Thoracic aorta (tissue), 2 donors: ENCODE data around the gene RNF113B. TPM values are rescaled to one million over a fixed set of nuclear protein-coding genes. Genes with fewer than 3 reads are reported as not detected.

ENCODE experiments used
- ATAC-seq: fragments of 150-250 bp; one replicate; pipeline ENCODE4 v1.8.0; 2017; ENCODE audit warnings: low read depth; ENCODE audit not compliant: insufficient number of reproducible peaks, low FRiP score
- DNase-seq: peaks from one replicate; pipeline ENCODE4 v3.0.0-alpha.2; 2020; ENCODE audit warnings: low spot score
- H3K27ac ChIP-seq, 2 donors: fragments of 200-600 bp; sonication (generic); 1 replicate in 1 of 2; 2 replicates in 1 of 2; pipeline ENCODE4 v1.5.1; 2016; ENCODE audit warnings: mild to moderate bottlenecking in 2 of 2, moderate library complexity in 2 of 2
- H3K27me3 ChIP-seq: fragments of 200-600 bp; sonication (generic); replicated peaks from 2 replicates; pipeline ENCODE4 v1.6.0; 2016; ENCODE audit warnings: mild to moderate bottlenecking; ENCODE audit not compliant: insufficient read depth
- H3K36me3 ChIP-seq: fragments of 200-600 bp; sonication (generic); one replicate; pipeline ENCODE4 v1.5.1; 2016
- H3K4me1 ChIP-seq, 2 donors: fragments of 200-600 bp; sonication (generic); 1 replicate in 1 of 2; 2 replicates in 1 of 2; pipeline versions ENCODE4 v1.5.1 to v1.6.0; 2016; ENCODE audit warnings: low read depth in 2 of 2, mild to moderate bottlenecking in 1 of 2; ENCODE audit not compliant: control insufficient read depth in 1 of 2
- H3K4me3 ChIP-seq: fragments of 200-600 bp; sonication (generic); 2 replicates; pipeline ENCODE4 v1.5.1; 2016; ENCODE audit warnings: mild to moderate bottlenecking
- H3K9me3 ChIP-seq: fragments of 200-600 bp; sonication (generic); 2 replicates; pipeline ENCODE4 v1.5.1; 2016
- total RNA-seq, 2 donors: library from RNA; depleted of rRNA; stranded (reverse); fragments of >200 nt; gene quantifications; one replicate each; pipeline versions ENCODE4 v1.1.0 to v1.2.3, GENCODE V29; 2016
- TF ChIP-seq, protein P1 (sequence below): fragments of 200-600 bp; sonication (generic); IDR thresholded peaks from one replicate; pipeline ENCODE4 v1.5.1; 2019; ENCODE audit warnings: antibody characterized with exemption

The RNF113B gene
- total RNA-seq: not detected

DNA sequence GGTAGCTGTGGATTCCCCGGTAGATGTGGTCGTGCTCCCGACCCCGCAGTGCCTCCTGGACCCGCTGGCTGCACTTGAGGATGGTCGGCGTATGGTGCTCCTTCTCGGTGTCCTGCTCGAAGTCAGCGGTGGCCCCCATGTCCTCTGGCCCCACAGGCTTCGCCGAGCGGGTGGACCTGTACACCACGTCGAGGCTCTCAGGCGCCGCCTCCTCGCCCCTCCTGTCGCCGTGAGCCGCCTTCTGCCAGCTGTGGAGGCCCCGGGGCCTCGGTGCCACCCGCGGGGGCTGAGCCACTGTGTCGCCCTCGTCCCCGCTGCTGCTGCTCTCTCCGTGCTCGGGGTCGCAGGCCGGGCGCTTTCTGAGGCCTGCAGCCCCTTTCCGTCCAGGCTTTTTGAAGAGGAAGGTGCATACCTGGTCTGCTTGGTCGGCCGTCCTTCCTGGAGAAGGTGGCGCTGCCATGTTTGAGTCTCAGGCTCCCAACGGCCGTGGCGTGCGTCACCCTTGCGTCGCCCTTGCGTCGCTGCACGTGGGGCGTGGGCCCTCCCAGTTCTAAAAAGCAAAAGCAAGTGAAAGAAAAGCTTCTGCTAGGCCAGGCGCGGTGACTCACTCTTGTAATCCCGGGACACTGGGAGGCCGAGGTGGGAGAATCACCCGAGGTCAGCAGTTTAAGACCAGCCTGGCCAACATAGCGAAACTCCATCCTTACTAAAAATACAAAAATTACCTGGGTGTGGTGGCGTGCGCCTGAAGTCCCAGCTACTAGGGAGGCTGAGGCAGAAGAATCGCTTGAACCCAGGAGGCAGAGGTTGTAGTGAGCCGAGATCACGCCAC lies at the start of gene RNF113B:
RNF113B (minus strand) TSS at position 493 of the 832 bp plus-strand sequence; CDS start at position 460, 33 bp downstream.
- no peak within 1 kb of the TSS for H3K4me3 ChIP-seq

DNA sequence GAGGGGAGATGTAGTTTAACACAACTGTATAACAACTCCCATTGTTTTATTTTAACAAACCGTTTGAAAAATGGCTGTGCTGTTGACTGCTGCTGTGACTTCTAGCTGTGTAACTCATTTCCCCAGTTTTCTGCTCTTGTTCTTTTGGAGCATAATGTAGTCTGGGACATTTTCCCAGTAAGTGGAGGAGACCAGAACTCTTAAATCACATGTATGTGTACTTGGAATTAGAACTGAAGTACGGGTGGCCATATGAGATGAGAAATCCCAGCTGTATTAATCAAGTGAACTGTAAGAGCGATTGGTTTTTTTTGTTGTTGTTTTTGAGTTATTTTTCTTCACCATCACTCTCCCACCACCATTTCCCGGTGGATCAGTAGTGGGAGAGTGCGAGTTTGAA lies 49.4 kb upstream of the RNF113B start:
- TF ChIP-seq, protein P1, sequence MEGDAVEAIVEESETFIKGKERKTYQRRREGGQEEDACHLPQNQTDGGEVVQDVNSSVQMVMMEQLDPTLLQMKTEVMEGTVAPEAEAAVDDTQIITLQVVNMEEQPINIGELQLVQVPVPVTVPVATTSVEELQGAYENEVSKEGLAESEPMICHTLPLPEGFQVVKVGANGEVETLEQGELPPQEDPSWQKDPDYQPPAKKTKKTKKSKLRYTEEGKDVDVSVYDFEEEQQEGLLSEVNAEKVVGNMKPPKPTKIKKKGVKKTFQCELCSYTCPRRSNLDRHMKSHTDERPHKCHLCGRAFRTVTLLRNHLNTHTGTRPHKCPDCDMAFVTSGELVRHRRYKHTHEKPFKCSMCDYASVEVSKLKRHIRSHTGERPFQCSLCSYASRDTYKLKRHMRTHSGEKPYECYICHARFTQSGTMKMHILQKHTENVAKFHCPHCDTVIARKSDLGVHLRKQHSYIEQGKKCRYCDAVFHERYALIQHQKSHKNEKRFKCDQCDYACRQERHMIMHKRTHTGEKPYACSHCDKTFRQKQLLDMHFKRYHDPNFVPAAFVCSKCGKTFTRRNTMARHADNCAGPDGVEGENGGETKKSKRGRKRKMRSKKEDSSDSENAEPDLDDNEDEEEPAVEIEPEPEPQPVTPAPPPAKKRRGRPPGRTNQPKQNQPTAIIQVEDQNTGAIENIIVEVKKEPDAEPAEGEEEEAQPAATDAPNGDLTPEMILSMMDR: no peak
- no peaks in the 10 kb centered on the region for H3K36me3 ChIP-seq
- no peak for DNase-seq
- no peak overlapping the region for H3K27ac ChIP-seq
- no peak for ATAC-seq
- no peaks in the 10 kb centered on the region for H3K27me3 ChIP-seq
- peaks cover 4 to 9% of the 10 kb centered on the region in 2 donors for H3K4me1 ChIP-seq
- H3K9me3 ChIP-seq: no peaks in the 10 kb centered on the region
- no peak overlapping the region for H3K4me3 ChIP-seq

More for the DNA sequence above, at the start of gene RNF113B:
- TF ChIP-seq, protein P1: no peak
- ATAC-seq (no peak), DNase-seq (no peak)
- Histone ChIP-seq H3K9me3 (no peaks in the 10 kb centered on the region), H3K27me3 (no peaks in the 10 kb centered on the region), H3K4me1 (peaks cover 9 to 35% of the 10 kb centered on the region in 2 donors), H3K27ac (no peak within 1 kb of the TSS), H3K36me3 (no peaks in the 10 kb centered on the region)

DNA sequence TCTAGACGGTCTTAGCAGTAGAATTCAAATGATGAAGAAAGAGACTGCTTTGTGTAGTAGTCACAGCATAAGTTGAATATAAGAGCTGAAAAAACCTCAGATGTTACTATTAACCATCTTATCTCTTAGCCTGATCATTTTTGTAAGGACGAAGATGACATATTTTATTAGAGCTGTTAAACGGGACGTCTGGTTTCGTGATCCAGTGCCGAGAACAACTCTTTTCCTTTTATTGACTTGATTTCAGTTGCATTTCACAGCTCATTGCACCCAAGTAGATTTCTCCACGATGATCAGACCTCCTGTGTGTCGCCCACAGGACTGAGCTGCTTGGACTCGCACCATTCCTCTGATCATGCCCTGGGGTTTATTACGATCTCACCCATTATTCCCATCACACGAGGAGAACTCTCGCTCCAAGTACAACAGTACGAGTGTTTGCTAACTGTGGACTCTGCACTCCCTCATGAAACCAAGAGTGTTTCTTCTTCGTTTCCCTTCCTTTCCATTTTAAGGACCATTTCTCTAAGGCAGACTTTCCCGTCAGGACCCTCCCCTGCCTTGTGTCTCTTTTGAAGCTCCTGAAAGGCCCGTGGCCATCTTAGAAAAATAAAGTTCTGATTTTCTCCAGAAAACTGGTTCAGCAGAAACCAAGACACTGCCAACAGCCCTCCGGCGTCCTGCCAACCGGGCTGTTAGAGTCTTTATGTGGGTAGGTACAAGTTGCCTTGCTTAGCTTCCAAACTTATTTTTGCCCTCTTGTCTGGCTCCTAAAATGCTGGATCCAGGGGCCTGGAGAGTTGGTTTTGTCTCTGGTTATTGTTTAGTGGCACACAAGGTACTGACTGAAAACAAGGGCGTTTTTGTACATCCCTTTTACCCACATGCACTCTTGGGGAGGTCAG lies 48.2 kb upstream of the RNF113B start:
- no peak overlapping the region for H3K27ac ChIP-seq
- DNase-seq (no peak), ATAC-seq (no peak)
- H3K27me3 ChIP-seq: no peaks in the 10 kb centered on the region
- peaks cover 12 to 21% of the 10 kb centered on the region in 2 donors for H3K4me1 ChIP-seq
- no peaks in the 10 kb centered on the region for H3K9me3 ChIP-seq
- no peak overlapping the region for H3K4me3 ChIP-seq
- TF ChIP-seq, protein P1: no peak
- H3K36me3 ChIP-seq: no peaks in the 10 kb centered on the region

DNA sequence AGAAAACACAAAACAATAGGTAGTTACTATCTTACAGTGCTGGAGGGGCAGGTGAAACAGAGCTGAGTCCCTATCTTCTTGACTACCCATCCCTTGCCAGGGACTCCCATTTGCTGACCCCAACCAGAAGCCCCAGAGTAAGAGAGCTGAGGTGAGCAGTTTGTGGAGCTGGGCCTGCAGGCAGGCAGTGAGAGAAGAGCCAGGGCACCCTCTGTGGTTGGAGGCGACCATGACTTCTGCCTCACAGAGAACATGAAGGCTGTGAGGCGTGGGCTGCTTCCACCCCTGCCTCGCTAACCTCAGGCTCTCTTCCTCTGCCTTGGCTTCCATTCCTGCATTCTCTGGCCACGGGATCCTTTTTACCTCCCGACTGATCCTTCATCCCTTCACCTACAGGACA lies 47.5 kb upstream of the RNF113B start:
- no peak for DNase-seq
- ATAC-seq: no peak
- Histone ChIP-seq H3K27ac (no peak overlapping the region), H3K27me3 (no peaks in the 10 kb centered on the region), H3K36me3 (no peaks in the 10 kb centered on the region), H3K9me3 (no peaks in the 10 kb centered on the region), H3K4me1 (peaks cover 16 to 29% of the 10 kb centered on the region in 2 donors), H3K4me3 (no peak overlapping the region)
- TF ChIP-seq, protein P1: no peak

DNA sequence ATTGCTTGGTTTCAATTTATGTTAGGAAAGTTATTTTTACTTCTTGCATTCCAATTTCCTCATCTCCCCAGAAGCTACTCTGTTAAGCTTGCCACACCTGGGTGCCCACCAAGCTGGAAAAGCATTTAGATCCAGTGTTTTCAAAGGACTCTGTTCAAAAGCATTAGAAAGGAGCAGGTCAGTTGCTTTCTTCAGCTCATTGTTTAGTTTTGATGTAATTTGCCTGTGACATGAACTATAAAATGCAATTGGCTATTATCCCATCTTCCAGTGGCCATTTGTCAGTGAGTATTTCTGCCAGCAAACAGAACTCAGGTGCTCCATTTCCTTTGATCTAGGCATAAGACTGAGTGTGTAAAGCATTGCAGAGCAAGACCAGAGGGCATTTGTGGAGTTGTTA lies 46.7 kb upstream of the RNF113B start:
- DNase-seq (no peak), ATAC-seq (no peak)
- Histone ChIP-seq H3K9me3 (no peaks in the 10 kb centered on the region), H3K4me1 (peaks cover 16 to 31% of the 10 kb centered on the region in 2 donors), H3K27me3 (no peaks in the 10 kb centered on the region), H3K36me3 (no peaks in the 10 kb centered on the region), H3K27ac (no peak overlapping the region), H3K4me3 (no peak overlapping the region)
- TF ChIP-seq, protein P1: no peak
